Stimulated activated CD8-positive, alpha-beta memory T cell treated with anti-CD3 and anti-CD28 coated beads, Interleukin-15, amount 100 ng/mL, for 24 hours (primary cell): Measurements from ENCODE around the gene SETBP1.
"Not testable (repeated sequence)": the region's sequence is repeated elsewhere in the genome, so short reads cannot be mapped to it uniquely, and the experiment has no call there.

Experiments used
- DNase-seq: peaks from one replicate; pipeline ENCODE4 v3.0.0-alpha.2; 2020; ENCODE audit warnings: low read depth

Gene SETBP1

DNA sequence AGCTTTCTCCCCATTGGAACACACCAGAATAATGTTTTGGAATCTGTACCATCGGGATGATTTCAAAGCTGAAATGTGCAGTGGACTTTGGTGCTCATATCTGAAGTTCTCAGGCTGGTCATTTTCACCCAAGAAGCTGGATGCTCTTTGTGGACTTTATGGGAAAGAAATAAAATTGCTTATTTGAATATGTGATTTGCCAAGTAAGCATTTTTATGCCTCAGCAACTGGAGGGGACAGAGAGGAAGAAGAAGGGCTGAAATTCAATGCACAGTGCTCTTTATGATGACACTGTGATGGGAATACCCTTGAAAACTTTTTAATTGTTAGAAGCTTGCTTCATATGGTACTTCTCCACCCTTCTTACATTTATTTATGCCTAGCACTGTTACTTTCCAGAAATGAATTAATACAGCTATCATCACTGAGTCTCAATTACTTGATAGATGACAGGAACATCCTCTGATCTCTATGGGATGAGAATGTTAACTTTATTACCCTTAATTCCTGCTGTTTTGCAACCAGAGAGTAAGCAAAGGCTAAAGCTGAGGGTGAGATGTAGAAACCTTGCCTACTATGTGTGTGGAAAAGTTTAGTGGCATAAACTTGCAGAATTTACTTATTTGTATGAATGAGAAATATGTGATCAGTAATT, 23.6 kb downstream of the SETBP1 start:
- DNase-seq, result no peak

GRCh38 chr18:44705075-44705675, 24.5 kb downstream of the SETBP1 start:
- DNase-seq, result no peak

GRCh38 chr18:44708451-44709083, 27.9 kb downstream of the SETBP1 start:
- no peak for DNase-seq

- no peak for DNase-seq
Measured at GRCh38 chr18:44709307-44710126, 28.8 kb downstream of the SETBP1 start.

DNA sequence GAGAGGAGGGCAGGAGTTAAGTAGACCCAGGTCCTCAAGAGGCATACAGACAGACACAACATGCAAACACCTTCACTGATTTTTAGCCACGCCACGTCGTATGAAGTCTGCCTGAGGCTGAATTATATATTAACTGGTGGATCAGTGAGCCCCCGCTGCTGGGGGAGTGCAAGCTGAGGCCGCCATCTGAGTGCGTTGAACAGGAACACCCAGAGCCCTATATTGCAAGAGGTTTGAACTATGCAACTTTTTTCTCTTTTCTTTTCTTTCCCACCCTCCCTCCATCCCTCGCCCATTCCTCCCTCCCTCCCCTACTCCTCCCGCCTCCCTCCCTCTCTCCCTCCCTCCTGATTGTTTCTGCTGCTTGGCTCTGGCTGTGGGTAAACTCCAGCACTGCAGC, 30.2 kb downstream of the SETBP1 start:
- DNase-seq, result no peak

DNA sequence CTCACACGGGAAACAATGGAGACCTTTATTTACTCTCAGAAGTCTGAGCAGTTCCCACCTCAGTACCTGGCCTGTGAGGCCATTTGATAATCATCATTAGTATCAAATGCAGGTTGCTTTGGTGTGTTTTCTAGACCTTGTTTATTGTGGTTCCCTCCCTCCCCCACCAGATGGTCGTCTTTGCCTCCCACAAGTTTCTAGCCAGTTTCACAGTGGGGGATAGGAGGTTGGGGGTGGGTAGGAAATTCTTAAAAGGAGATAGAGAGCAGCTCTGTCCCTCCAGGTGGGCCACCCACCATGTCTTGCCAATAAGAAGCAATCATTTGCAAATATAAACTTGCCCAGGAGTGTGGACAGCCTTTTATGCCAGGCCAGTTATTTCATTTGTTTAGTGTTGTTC, 31.3 kb downstream of the SETBP1 start:
- DNase-seq, result no peak

DNA sequence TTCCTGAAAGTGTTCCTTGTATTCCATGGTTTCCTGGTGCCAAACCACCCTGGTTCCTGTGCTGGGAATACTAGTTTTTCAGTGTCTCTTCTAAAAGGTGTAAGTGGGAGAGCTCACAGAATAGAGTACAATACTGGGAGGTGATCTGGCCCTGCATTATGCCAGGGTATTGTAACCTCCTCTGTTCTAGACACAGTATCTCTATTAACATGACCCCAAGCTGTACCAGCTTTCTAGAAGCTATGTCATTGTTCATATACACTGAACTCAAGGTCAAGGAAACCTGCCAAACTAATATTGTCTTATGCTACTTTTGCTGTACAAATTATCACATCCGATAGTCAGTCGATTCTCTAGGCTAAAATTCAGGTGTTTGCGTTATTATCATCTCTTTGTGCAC, 32.7 kb downstream of the SETBP1 start:
- DNase-seq, result no peak

DNA sequence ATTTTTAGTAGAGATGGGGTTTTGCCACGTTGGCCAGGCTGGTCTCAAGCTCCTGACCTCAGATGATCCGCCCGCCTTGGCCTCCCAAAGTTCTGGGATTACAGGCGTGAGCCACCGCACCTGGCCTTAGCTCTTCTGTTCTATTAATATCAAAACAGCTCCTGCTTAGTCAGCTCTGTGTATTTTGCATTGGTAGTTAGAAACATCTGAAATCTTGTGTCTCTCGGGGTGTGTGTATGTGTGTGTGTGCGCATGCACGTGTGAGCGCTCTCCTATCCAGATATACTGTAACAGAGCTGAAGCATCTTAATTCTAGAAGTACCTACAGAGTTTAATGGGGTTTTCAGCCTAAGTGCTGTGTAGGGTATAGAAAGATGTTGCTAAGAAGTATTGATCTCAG, 33.7 kb downstream of the SETBP1 start:
- no peak for DNase-seq

GRCh38 chr18:44715245-44715644, 34.6 kb downstream of the SETBP1 start:
- no peak for DNase-seq

DNA sequence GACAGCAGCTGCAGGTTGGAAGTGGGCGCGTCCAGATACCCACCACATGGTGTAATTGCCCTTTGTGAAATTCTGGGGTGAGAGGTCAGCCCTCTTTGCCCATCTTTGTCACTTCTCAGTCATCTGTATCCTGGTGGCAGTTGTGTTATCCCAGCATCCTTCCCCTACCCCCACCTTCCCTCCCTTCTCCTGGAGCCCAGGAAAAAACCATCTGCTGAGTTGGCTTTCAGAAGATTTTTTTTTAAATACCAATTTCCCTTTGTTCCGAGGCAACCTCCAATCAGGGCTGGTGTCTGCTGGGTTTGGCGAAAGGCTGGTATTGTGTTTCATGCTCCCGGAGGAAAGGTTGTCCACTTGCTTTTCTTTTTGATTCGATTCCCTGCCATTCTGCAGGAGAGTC, 35.2 kb downstream of the SETBP1 start:
- DNase-seq, result no peak

DNA sequence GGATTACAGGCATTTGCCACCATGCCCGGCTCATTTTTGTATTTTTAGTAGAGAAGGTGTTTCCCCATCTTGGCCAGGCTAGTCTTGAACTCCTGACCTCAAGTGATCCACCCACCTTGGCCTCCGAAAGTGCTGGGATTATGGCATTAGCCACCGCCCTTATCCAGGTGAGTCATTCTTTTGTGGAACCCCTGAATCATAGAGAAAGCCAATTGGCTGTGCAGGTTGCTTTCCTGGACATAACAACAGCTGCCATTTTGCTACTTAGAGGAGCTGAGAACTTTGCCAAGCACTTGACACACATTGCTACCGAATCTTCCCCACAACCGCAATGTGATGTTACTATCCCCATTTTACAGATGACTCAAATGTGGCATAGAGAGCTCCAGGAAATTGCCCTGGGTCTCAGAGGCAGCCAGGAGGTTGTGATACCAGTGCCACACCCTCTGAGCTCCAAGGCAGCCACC, 36.0 kb downstream of the SETBP1 start:
- DNase-seq, result no peak

GRCh38 chr18:44719519-44720060, 38.9 kb downstream of the SETBP1 start:
- DNase-seq, result no peak

DNA sequence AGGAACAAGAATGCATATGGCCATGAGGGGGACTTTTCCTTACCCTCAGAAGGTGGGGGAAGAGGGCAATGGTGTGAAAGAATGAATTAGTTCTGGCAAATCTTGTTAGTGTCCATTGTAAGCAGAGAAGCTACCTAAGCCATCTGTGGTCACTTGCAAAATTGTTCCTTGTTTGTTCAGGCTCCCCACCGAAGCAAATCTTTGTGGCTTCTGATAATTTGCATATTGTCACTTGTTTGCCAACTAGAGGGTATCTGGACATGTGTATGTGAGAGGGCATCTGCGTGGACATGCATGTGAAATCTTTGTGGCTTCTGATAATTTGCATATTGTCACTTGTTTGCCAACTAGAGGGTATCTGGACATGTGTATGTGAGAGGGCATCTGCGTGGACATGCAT, 41.1 kb downstream of the SETBP1 start:
- not testable (repeated sequence) for DNase-seq

DNA sequence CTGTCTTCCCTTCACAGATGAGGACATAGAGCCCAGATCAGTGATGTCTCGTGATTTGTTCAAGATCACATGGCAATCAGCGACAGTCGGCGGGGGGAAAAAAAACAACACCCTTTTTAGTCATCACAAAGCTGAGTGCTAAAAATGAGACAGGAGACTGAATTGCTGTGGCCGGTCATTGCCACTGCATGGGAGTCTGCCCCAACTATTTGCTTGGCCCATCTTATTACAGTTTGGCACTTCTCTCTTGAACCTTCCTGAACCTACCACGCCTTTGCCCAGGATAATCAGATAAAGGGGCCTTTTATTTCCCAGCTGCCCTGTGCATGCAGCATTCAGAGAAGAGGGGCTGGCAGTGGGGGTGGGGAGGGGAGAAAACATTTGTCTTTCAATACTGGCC, 42.7 kb downstream of the SETBP1 start:
- no peak for DNase-seq

DNA sequence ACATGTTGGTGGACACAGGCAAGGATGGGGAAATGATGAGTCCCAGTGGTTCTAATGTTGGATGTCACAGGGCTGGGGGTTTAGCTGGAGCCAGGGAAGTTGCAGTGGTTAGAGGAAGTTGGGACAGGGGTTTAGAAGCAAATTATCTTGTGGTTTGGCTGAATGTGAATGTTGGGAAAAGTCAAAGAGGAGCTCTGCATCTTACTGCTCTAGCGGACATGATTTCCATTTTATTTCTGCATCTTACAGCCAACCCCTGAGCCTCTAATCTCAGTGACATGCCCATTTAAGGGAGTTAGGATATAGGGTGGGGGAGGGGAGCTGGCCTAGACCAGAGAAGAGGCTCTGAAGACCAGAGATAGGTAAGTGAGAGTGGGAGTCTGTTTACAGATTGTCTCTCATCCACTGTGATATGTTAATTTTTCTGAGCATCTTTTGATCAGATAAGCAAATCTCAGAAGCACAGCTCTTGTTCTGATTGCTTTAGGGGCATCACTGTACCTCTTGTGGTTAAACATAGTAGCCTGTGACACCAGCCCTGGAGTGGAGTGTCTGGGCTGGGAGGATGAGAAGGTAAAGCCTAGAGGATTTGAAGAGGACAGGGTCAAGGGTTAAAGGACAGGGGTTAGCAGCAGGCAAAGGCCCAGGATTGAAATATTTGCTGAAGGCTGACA, 43.6 kb downstream of the SETBP1 start:
- DNase-seq, result no peak

- DNase-seq, result no peak
Measured at GRCh38 chr18:44725300-44726058, 44.8 kb downstream of the SETBP1 start.

DNA sequence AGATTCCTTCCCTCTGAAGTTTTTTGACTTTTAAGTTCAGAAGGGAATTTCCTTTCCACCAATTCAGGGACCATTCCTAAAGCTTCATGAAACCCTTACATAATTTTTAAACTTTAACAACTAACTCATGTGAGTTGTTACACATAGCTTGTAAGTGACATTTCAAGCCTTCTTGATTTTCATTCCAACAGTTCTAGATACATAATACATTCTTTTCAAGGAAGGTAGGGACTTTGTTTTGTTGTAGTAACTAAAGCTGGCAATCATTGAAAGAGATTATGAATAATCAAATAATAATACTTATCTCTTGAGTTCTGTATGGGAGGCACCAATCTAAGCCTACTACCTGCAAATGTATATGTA, 45.4 kb downstream of the SETBP1 start:
- DNase-seq, result no peak

- no peak for DNase-seq
Measured at GRCh38 chr18:44727291-44727690, 46.6 kb downstream of the SETBP1 start.

- DNase-seq, result no peak
Measured at GRCh38 chr18:44729631-44730101, 49.0 kb downstream of the SETBP1 start.

- no peak for DNase-seq
Measured at GRCh38 chr18:44730803-44731529, 50.3 kb downstream of the SETBP1 start.
